Coronary artery (tissue), 2 donors: ENCODE measurements around the gene KLF18.

ENCODE experiments used
- DNase-seq: peaks from one replicate; pipeline ENCODE4 v3.0.0-alpha.2; 2017; ENCODE audit warnings: low spot score
- H3K27ac ChIP-seq, 2 donors: fragments of 200-600 bp; sonication (generic); one replicate each; pipeline ENCODE4 v1.5.1; 2016 to 2019
- H3K4me3 ChIP-seq: fragments of 200-600 bp; sonication (generic); 2 replicates; pipeline ENCODE4 v1.5.1; 2016; ENCODE audit warnings: mild to moderate bottlenecking, moderate library complexity
- CTCF ChIP-seq: fragments of 200-600 bp; sonication (generic); IDR thresholded peaks from one replicate; pipeline ENCODE4 v1.5.1; 2019; ENCODE audit warnings: antibody characterized with exemption

Gene KLF18

GRCh38 chr1:44108971-44109370, 32.5 kb downstream of the KLF18 start:
- TF ChIP-seq CTCF: no peak
- DNase-seq: no peak
- no peak overlapping the region for H3K4me3 ChIP-seq
- H3K27ac ChIP-seq: no peak overlapping the region

GRCh38 chr1:44108241-44108640, 33.2 kb downstream of the KLF18 start:
- no peak for TF ChIP-seq CTCF
- Histone ChIP-seq H3K27ac (no peak overlapping the region), H3K4me3 (no peak overlapping the region)
- DNase-seq: no peak

- Histone ChIP-seq H3K27ac (no peak overlapping the region), H3K4me3 (no peak overlapping the region)
- DNase-seq: no peak
- TF ChIP-seq CTCF: no peak
Observed at GRCh38 chr1:44105810-44106209, 35.6 kb downstream of the KLF18 start.

- TF ChIP-seq CTCF: no peak
- Histone ChIP-seq H3K4me3 (no peak overlapping the region), H3K27ac (no peak overlapping the region)
- no peak for DNase-seq
Observed at GRCh38 chr1:44103270-44104131, 37.9 kb downstream of the KLF18 start.

- no peak for TF ChIP-seq CTCF
- H3K4me3 ChIP-seq: no peak overlapping the region
- H3K27ac ChIP-seq: no peak overlapping the region
- no peak for DNase-seq
Observed at GRCh38 chr1:44101328-44101727, 40.1 kb downstream of the KLF18 start.

- Histone ChIP-seq H3K4me3 (no peak overlapping the region), H3K27ac (no peak overlapping the region)
- TF ChIP-seq CTCF: no peak
Observed at GRCh38 chr1:44100183-44100868, 41.1 kb downstream of the KLF18 start.

GRCh38 chr1:44094047-44094446, 47.4 kb downstream of the KLF18 start:
- DNase-seq: no peak
- no peak overlapping the region for H3K4me3 ChIP-seq
- H3K27ac ChIP-seq: no peak overlapping the region
- TF ChIP-seq CTCF: no peak

More at GRCh38 chr1:44100183-44100868, 41.1 kb downstream of the KLF18 start:
- no peak for DNase-seq
